SK-N-SH treated with all-trans-retinoic acid at 6 μM for 48 hours (cell line): ENCODE measurements around the gene ATP5F1D.

Source experiments
- ESRRG ChIP-seq: fragments of 250-450 bp; sonication (Bioruptor Pico); IDR thresholded peaks from 2 replicates; pipeline ENCODE4 v1.6.1; 2021; ENCODE audit warnings: mild to moderate bottlenecking
- GLIS3 ChIP-seq: fragments of 250-450 bp; sonication (Bioruptor Pico); IDR thresholded peaks from 2 replicates; pipeline ENCODE4 v1.5.0; 2020; ENCODE audit warnings: mild to moderate bottlenecking, moderate library complexity
- ISL1 ChIP-seq: fragments of 250-450 bp; sonication (Bioruptor Pico); IDR thresholded peaks from 2 replicates; pipeline ENCODE4 v2.1.2; 2022; ENCODE audit warnings: mild to moderate bottlenecking, moderate library complexity
- PATZ1 ChIP-seq: fragments of 250-450 bp; sonication (Bioruptor Pico); IDR thresholded peaks from 2 replicates; pipeline ENCODE4 v1.8.0; 2020; ENCODE audit warnings: mild to moderate bottlenecking, moderate library complexity, borderline replicate concordance
- PPARA ChIP-seq: fragments of 250-450 bp; sonication (Bioruptor Pico); IDR thresholded peaks from 2 replicates; pipeline ENCODE4 v1.5.0; 2020; ENCODE audit warnings: mild to moderate bottlenecking, borderline replicate concordance
- TCF4 ChIP-seq: fragments of 250-450 bp; sonication (Bioruptor Pico); IDR thresholded peaks from 2 replicates; pipeline ENCODE4 v1.8.0; 2021; ENCODE audit warnings: mild to moderate bottlenecking, moderate library complexity, borderline replicate concordance
- TOX ChIP-seq: fragments of 250-450 bp; sonication (Bioruptor Pico); IDR thresholded peaks from 2 replicates; pipeline ENCODE4 v1.8.0; 2021; ENCODE audit warnings: mild to moderate bottlenecking, moderate library complexity, borderline replicate concordance
- ZC3H10 ChIP-seq: fragments of 250-450 bp; sonication (Bioruptor Pico); IDR thresholded peaks from 2 replicates; pipeline ENCODE4 v1.5.1; 2021; ENCODE audit warnings: mild to moderate bottlenecking, moderate library complexity
- ZFP3 ChIP-seq: fragments of 250-450 bp; sonication (Bioruptor Pico); IDR thresholded peaks from 2 replicates; pipeline ENCODE4 v1.5.0; 2020; ENCODE audit warnings: mild to moderate bottlenecking, moderate library complexity
- ZFP30 ChIP-seq: fragments of 450-650 bp; formaldehyde crosslinking; IDR thresholded peaks from 2 replicates; pipeline ENCODE4 v1.5.0; 2022; ENCODE audit warnings: mild to moderate bottlenecking, moderate library complexity
- ZNF70 ChIP-seq: fragments of 450-650 bp; formaldehyde crosslinking; IDR thresholded peaks from 2 replicates; pipeline ENCODE4 v1.5.0; 2020; ENCODE audit warnings: mild to moderate bottlenecking, moderate library complexity

GRCh38 chr19:1256646-1257474 is 15.3 kb downstream of the ATP5F1D start:
- TF ChIP-seq PPARA (CRISPR knock-in tag) (no peak), ESRRG (CRISPR knock-in tag) (no peak), ZC3H10 (CRISPR knock-in tag) (no peak), ZNF70 (CRISPR knock-in tag) (no peak), PATZ1 (no peak), TCF4 (CRISPR knock-in tag) (no peak), TOX (CRISPR knock-in tag) (no peak), ZFP30 (CRISPR knock-in tag) (no peak), ZFP3 (CRISPR knock-in tag) (no peak), ISL1 (no peak), GLIS3 (CRISPR knock-in tag) (no peak)
